HepG2 (cell line): ENCODE measurements around the gene SAMD4A.

ENCODE experiments used
- EP300 ChIP-seq, 3 experiments: sonication (generic) in 1 of 3; formaldehyde crosslinking in 1 of 3; IDR thresholded peaks; 2 replicates each; pipeline versions ENCODE4 v1.5.1 to v1.6.1; 2011 to 2020; ENCODE audit warnings: low read depth in 2 of 3, low read length in 2 of 3, borderline replicate concordance in 1 of 3, improper control_type of control experiment in 1 of 3, mild to moderate bottlenecking in 1 of 3, missing genetic modification reagents in 1 of 3, moderate library complexity in 1 of 3
- GLI4 ChIP-seq: sonication (generic); formaldehyde crosslinking; IDR thresholded peaks from 2 replicates; pipeline ENCODE4 v1.5.1; 2020; ENCODE audit warnings: missing genetic modification reagents, mild to moderate bottlenecking, moderate library complexity, borderline replicate concordance
- KLF6 ChIP-seq: IDR thresholded peaks from 2 replicates; pipeline ENCODE4 v1.8.0; 2016; ENCODE audit warnings: missing biosample characterization, missing genetic modification reagents
- NPAS2 ChIP-seq: sonication (generic); formaldehyde crosslinking; IDR thresholded peaks from 2 replicates; pipeline ENCODE4 v1.8.0; 2022; ENCODE audit warnings: mild to moderate bottlenecking, missing genetic modification reagents, borderline replicate concordance
- POLR2A ChIP-seq, 2 experiments: IDR thresholded peaks; 2 replicates each; pipeline ENCODE4 v1.6.1; 2011; ENCODE audit warnings: low read depth in 2 of 2, low read length in 2 of 2, mild to moderate bottlenecking in 1 of 2, moderate library complexity in 1 of 2; ENCODE audit not compliant: insufficient read depth in 1 of 2
- SIN3A ChIP-seq: IDR thresholded peaks from 2 replicates; pipeline ENCODE4 v1.6.1; 2011; ENCODE audit warnings: low read depth, mild to moderate bottlenecking, control low read depth, low read length, borderline replicate concordance
- ZFP36 ChIP-seq: fragments of 150-350 bp; IDR thresholded peaks from 2 replicates; pipeline ENCODE4 v1.6.1; 2018; ENCODE audit warnings: borderline replicate concordance, low read length, low read depth; ENCODE audit not compliant: partially characterized antibody
- ZNF513 ChIP-seq: sonication (generic); formaldehyde crosslinking; conservative IDR thresholded peaks from 2 replicates; pipeline ENCODE4 v1.5.0; 2020; ENCODE audit warnings: missing genetic modification reagents
- ZNF570 ChIP-seq: sonication (generic); formaldehyde crosslinking; IDR thresholded peaks from 2 replicates; pipeline ENCODE4 v1.4.0; 2020; ENCODE audit warnings: mild to moderate bottlenecking, missing genetic modification reagents, borderline replicate concordance
- TF ChIP-seq, protein P1 (sequence below): sonication (generic); formaldehyde crosslinking; IDR thresholded peaks from 2 replicates; pipeline ENCODE4 v1.5.0; 2020; ENCODE audit warnings: mild to moderate bottlenecking, missing genetic modification reagents, moderate library complexity
- TF ChIP-seq, protein P2 (sequence below): sonication (generic); formaldehyde crosslinking; IDR thresholded peaks from 2 replicates; pipeline ENCODE4 v1.5.0; 2020; ENCODE audit warnings: missing genetic modification reagents
- TF ChIP-seq, protein P3 (sequence below): IDR thresholded peaks from 2 replicates; pipeline ENCODE4 v1.6.1; 2018; ENCODE audit warnings: missing genetic modification reagents
- TF ChIP-seq, protein P4 (sequence below): sonication (generic); formaldehyde crosslinking; IDR thresholded peaks from 2 replicates; pipeline ENCODE4 v1.5.1; 2020; ENCODE audit warnings: mild to moderate bottlenecking, missing genetic modification reagents, moderate library complexity

DNA sequence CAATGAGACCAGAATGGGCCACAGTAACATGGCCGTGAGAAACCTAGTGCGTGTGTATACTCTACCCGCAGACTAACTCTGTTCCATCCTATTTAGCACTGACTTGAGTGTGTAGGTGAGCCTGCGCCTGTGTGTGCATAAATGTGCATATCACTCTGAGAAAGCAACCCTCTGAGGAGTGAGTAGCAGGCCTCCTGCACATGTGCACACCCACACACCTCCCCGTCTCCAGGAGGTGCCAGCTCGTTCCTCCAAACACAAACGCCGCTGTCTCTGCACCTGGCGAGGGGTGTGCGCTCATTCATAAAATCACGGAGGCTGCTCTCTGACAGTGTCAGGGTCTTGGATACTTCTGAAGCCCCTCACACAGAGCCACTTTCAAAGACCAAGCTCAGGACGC is 196.8 kb downstream of the SAMD4A start:
- TF ChIP-seq NPAS2 (no peak), SIN3A (no peak), EP300 (IDR thresholded peaks at IDR 0.05; ENCODE audit: low read depth in 2 of 2, low read length in 2 of 2) (no peak), EP300 (CRISPR knock-in tag; IDR thresholded peaks at IDR 0.05; ENCODE audit: borderline replicate concordance) (no peak), GLI4 (CRISPR knock-in tag) (no peak), POLR2A (IDR thresholded peaks at IDR 0.05; ENCODE audit: insufficient read depth in 1 of 2, low read depth in 2 of 2, low read length in 2 of 2) (no peak), ZNF513 (CRISPR knock-in tag) (no peak), ZFP36 (no peak), ZNF570 (CRISPR knock-in tag) (no peak), KLF6 (CRISPR knock-in tag) (no peak)
- TF ChIP-seq, protein P1, sequence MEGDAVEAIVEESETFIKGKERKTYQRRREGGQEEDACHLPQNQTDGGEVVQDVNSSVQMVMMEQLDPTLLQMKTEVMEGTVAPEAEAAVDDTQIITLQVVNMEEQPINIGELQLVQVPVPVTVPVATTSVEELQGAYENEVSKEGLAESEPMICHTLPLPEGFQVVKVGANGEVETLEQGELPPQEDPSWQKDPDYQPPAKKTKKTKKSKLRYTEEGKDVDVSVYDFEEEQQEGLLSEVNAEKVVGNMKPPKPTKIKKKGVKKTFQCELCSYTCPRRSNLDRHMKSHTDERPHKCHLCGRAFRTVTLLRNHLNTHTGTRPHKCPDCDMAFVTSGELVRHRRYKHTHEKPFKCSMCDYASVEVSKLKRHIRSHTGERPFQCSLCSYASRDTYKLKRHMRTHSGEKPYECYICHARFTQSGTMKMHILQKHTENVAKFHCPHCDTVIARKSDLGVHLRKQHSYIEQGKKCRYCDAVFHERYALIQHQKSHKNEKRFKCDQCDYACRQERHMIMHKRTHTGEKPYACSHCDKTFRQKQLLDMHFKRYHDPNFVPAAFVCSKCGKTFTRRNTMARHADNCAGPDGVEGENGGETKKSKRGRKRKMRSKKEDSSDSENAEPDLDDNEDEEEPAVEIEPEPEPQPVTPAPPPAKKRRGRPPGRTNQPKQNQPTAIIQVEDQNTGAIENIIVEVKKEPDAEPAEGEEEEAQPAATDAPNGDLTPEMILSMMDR (CRISPR knock-in tag): no peak
- TF ChIP-seq, protein P2, sequence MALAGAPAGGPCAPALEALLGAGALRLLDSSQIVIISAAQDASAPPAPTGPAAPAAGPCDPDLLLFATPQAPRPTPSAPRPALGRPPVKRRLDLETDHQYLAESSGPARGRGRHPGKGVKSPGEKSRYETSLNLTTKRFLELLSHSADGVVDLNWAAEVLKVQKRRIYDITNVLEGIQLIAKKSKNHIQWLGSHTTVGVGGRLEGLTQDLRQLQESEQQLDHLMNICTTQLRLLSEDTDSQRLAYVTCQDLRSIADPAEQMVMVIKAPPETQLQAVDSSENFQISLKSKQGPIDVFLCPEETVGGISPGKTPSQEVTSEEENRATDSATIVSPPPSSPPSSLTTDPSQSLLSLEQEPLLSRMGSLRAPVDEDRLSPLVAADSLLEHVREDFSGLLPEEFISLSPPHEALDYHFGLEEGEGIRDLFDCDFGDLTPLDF (CRISPR knock-in tag): no peak
- TF ChIP-seq, protein P3, sequence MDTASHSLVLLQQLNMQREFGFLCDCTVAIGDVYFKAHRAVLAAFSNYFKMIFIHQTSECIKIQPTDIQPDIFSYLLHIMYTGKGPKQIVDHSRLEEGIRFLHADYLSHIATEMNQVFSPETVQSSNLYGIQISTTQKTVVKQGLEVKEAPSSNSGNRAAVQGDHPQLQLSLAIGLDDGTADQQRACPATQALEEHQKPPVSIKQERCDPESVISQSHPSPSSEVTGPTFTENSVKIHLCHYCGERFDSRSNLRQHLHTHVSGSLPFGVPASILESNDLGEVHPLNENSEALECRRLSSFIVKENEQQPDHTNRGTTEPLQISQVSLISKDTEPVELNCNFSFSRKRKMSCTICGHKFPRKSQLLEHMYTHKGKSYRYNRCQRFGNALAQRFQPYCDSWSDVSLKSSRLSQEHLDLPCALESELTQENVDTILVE (CRISPR knock-in tag): no peak
- TF ChIP-seq, protein P4, sequence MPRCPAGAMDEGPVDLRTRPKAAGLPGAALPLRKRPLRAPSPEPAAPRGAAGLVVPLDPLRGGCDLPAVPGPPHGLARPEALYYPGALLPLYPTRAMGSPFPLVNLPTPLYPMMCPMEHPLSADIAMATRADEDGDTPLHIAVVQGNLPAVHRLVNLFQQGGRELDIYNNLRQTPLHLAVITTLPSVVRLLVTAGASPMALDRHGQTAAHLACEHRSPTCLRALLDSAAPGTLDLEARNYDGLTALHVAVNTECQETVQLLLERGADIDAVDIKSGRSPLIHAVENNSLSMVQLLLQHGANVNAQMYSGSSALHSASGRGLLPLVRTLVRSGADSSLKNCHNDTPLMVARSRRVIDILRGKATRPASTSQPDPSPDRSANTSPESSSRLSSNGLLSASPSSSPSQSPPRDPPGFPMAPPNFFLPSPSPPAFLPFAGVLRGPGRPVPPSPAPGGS (CRISPR knock-in tag): no peak
